Panc1 (cell line): ENCODE results near the gene CPSF2. TPM values are rescaled to one million over a fixed set of nuclear protein-coding genes. Genes with fewer than 3 reads are reported as not detected.

Experiments
- ATAC-seq: fragments of 200-7000 bp; cut with Tn5 transposase; 2 replicates; pipeline ENCODE4 v1.9.1; 2020; ENCODE audit warnings: mild to moderate bottlenecking, moderate library complexity
- BruUV-seq: library from RNA; stranded (reverse); fragments of 400-500 nt; replicated peaks from 2 replicates; lab custom pipeline; 2021; lab: Mats Ljungman, UMichigan
- CTCF ChIA-PET: fragments of 300-600 bp; sonication (Branson Sonifier 250); formaldehyde crosslinking; loops from one replicate; lab custom pipeline; 2022; ENCODE audit warnings: antibody characterized with exemption; lab: Charles Lee
- POLR2A ChIA-PET: fragments of 300-600 bp; sonication (Branson Sonifier 250); formaldehyde crosslinking; loops from one replicate; lab custom pipeline; 2022; ENCODE audit warnings: antibody characterized with exemption; lab: Charles Lee
- DNase-seq: peaks from one replicate; pipeline ENCODE4 v3.0.0-alpha.2; 2010; ENCODE audit warnings: low read depth, low spot score
- H3K27ac ChIP-seq: 2 replicates; pipeline ENCODE4 v1.5.1; 2011; ENCODE audit warnings: mild to moderate bottlenecking, low read length, inconsistent platforms
- H3K27me3 ChIP-seq: fragments of 200-500 bp; sonication (Bioruptor generic); 2 replicates; pipeline ENCODE4 v1.6.0; 2014; ENCODE audit warnings: low read length, inconsistent platforms; ENCODE audit not compliant: control insufficient read depth, insufficient read depth
- H3K36me3 ChIP-seq: fragments of 200-500 bp; sonication (Bioruptor generic); 2 replicates; pipeline ENCODE4 v1.5.1; 2014; ENCODE audit warnings: inconsistent platforms, mild to moderate bottlenecking, low read length, moderate library complexity; ENCODE audit not compliant: control insufficient read depth, insufficient read depth
- H3K4me1 ChIP-seq: 2 replicates; pipeline ENCODE4 v1.5.1; 2011; ENCODE audit warnings: inconsistent platforms, mild to moderate bottlenecking, low read length, moderate library complexity; ENCODE audit not compliant: control insufficient read depth, insufficient read depth
- H3K4me3 ChIP-seq, 2 experiments: 2 replicates each; pipeline ENCODE4 v1.5.1; 2011 to 2012; ENCODE audit warnings: low read depth in 2 of 2, low read length in 2 of 2, mild to moderate bottlenecking in 2 of 2, inconsistent platforms in 1 of 2, moderate library complexity in 1 of 2
- H3K9me3 ChIP-seq: fragments of 200-500 bp; sonication (Bioruptor generic); 2 replicates; pipeline ENCODE4 v1.5.1; 2014; ENCODE audit warnings: low read depth, mild to moderate bottlenecking, inconsistent platforms, low read length, moderate library complexity; ENCODE audit not compliant: control insufficient read depth, insufficient read depth
- TCF7L2 ChIP-seq: IDR thresholded peaks from 2 replicates; pipeline ENCODE4 v1.6.1; 2011; ENCODE audit warnings: mild to moderate bottlenecking, low read depth, low read length, inconsistent platforms
- in situ Hi-C: cut with HindIII; loops from 2 replicates; pipeline ENCODE4 v1.10.0; 2016; ENCODE audit warnings: low sequenced_read_pairs, low pct_unique_long_range_greater_than_20kb
- intact Hi-C: fragments of 100-400 bp; cut with micrococcal nuclease; formaldehyde crosslinking; loops from one replicate; pipeline ENCODE4 v1.10.0; 2022; ENCODE audit not compliant: unreplicated experiment
- total RNA-seq: library from RNA; stranded (reverse); gene quantifications from one replicate; pipeline ENCODE4 v1.2.1, GENCODE V29; 2021; ENCODE audit not compliant: unreplicated experiment

The CPSF2 gene
- total RNA-seq, 1 experiment from 2014 or later: 62.0 TPM

- no peaks in the 10 kb centered on the region for H3K9me3 ChIP-seq
- no peaks in the 10 kb centered on the region for H3K4me1 ChIP-seq
- in situ Hi-C loops: no loop called here
- ATAC-seq: no peak
- POLR2A ChIA-PET: no interaction called here
- H3K4me3 ChIP-seq: no peak overlapping the region
- H3K27me3 ChIP-seq: peaks cover 6% of the 10 kb centered on the region; the same call in 1 of the 2 replicates
- intact Hi-C loops: no loop called here
- no peaks in the 10 kb centered on the region for H3K36me3 ChIP-seq
- no peak for TF ChIP-seq TCF7L2
- no peak overlapping the region for H3K27ac ChIP-seq
- no TSS peak for BruUV-seq
- CTCF ChIA-PET: no interaction called here
- no peak for DNase-seq
These were observed 96.2 kb downstream of the CPSF2 start for GRCh38 chr14:92217936-92218335.

Other genes starting within 250 kb of the CPSF2 start
- gene FBLN5, start 174.3 kb upstream of the CPSF2 start, total RNA-seq: 0.23 TPM
- 37.3 TPM for gene TRIP11, start 81.9 kb upstream of the CPSF2 start, total RNA-seq
- 14.6 TPM for gene ATXN3, start 15.4 kb upstream of the CPSF2 start, total RNA-seq
- gene NDUFB1, start 263 bp upstream of the CPSF2 start, total RNA-seq: 126 TPM
- not detected for gene SLC24A4, start 201.2 kb downstream of the CPSF2 start, total RNA-seq